Effector CD8-positive, alpha-beta T cell (primary cell): ENCODE measurements around the gene SLC66A2.

ENCODE experiments used
- DNase-seq: peaks from one replicate; lab custom pipeline; 2025; lab: John Stamatoyannopoulos, UW

SLC66A2 gene

DNA sequence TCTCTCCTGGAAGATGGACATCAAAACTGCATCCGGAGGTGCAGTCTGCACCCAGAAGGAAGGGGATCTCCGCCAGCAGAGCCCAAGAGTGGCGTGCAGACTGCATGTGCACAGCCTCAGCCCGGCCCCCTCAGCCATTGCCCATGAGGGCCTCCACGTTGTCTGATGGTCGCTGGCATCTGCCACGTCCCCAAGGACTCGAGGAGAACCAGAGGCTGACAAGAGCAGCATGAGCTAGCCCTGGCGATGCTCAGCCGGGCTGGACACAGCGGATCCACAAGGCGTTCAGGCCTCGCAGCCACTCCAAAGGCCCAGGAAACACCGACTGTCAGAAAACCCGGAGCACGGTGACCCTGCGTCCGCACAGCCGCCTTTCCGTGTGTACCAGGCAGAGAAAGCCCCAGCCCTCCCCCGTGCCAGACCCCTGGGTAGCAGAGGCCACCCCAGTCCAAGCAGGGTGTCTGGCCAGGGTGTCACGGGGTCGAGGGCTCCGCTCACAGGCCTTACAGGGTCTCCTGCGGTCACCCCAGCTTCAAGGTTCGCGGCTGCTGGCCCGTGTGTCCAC is 48.3 kb downstream of the SLC66A2 start:
- DNase-seq = no peak

DNA sequence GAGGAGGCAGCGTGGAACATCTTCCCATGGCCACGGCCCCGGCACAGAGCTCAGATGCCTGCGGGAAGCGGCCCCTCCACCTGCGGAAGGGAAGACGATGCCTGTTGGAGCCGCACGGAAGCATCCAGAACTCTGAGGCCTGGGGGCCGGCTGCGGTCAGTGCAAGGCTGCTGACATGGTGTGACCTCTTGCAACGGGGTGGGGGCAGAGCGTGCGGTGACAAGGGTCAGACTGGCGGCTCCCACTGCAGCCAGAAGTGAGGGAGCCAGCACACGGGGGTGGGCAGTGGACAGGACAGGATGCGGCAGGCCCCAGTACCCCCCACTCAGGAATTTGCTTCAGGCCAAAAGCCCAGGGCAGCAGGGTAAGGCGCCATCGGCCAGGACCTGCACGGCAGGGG is 48.8 kb downstream of the SLC66A2 start:
- DNase-seq = no peak

DNA sequence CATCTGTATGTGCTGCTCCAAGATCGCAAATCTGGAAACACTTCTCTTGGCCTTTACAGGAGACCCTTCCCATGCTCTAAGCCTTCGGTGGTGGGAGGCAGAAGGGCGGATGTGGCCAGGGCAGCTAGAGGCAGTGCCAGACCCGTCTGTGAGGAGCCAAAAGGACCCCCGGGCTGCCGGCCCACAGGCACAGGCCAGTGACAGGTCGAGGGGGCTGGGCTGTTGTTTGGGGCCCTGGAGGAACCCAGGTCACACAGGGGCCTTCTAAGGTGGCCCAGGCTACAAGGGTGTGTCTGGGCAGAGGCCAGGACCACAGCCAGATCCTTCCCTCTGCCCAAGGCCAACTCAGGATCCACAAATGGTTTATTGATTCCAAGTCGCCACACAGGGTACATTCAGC is 49.4 kb downstream of the SLC66A2 start:
- DNase-seq = no peak

DNA sequence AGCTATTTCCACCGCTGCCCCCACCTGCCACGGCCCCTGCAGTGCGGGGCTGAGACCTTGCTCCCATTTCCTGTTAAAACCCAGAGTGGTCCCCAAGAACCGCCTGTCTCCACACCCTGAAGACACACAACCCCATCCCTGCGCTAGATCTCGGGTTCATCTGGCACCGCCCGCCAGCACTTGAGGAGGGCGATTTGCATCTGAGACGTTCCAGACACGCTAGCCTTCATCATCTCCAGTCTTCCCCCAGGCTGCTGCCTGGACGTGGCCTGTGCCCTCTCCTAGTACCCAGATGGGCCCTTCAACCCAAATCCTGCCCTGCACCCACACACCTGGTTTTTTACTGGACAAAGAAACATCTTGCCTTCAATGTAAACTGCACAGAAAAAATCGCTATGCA is 49.8 kb downstream of the SLC66A2 start:
- DNase-seq = no peak

DNA sequence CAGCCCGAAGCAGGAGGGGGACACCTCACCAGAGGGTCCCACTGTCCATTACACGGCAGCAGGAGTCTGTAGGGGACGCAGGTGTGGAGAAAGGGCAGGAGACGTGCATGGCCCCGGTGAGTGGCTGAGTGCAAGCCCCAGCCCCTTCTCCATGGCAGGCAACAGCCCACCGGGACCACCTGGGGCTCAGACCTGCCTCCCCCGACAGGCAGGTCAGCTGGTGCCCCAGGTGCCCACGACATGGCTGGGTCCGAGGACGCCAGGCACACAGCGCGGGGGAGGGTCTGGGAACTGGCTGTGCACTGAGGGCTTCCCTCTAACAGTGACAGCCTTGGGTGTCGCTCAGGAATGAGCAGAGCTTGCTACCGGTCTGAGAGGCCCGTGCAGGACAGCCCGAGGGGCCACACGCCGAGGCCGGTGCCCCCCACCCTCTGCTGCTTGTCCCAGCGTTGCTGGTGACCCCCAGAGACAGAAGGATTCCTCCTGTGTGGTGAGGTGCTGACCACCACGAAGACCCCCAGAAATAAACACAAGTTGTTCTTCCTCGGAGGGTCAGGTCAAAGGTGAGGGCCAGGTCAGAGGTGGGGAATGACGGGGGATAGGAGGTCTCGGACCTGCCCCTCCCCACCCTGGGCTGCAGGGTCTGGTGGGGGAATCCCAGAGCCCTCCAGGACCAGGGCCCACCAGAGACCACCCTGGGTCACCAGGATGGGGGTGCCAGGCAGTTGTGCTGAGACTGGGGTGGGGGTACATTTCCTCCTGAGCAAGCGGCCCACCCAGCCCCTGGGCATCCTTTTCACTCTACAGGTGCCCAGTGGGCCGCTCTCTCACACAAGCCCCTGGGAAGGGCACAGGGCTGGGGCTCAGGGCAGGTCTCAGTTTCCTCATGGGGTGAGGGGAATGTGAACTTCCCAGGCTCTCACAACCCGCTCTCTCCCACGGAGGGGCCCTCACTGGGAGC is 50.6 kb downstream of the SLC66A2 start:
- DNase-seq = no peak

DNA sequence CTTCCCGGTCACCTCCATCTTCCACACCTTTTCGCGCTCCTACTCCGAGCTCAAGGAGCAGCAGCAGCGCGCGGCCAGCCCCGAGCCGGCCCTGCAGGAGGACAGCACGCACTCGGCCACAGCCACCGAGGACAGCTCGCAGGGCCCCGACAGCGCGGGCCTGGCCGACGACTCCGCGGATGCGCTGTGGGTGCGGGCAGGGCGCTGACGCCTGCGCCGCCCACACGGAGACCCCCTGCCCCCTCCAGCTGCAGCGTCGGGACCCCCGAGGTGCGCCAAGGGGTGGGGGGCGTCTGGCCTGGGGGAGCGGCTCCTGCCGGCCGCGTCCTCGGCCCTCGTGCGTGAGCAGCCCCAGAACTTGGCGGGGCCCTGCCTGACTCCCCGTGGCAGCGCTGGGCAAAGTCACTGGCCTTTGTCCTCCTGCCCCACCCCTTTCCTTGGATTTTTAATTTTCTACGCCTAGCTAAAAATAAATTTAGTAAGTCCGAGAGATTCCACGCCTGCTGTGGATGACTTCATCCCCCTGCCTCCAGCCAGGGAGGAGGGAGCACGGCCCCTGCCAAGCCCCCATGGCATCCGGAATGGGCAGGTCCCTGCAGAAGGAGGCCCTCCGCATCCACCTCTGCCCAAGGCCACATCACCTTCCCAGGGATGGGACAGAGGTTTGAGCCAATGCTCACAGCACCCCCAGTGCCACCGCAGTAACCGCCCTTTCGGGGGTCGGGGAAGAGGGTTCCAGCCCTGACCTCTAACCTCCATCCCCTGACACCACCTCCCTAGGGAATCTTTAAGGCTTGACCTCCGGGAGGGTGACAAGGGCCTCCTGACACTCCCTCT is 51.6 kb downstream of the SLC66A2 start:
- no peak for DNase-seq

DNA sequence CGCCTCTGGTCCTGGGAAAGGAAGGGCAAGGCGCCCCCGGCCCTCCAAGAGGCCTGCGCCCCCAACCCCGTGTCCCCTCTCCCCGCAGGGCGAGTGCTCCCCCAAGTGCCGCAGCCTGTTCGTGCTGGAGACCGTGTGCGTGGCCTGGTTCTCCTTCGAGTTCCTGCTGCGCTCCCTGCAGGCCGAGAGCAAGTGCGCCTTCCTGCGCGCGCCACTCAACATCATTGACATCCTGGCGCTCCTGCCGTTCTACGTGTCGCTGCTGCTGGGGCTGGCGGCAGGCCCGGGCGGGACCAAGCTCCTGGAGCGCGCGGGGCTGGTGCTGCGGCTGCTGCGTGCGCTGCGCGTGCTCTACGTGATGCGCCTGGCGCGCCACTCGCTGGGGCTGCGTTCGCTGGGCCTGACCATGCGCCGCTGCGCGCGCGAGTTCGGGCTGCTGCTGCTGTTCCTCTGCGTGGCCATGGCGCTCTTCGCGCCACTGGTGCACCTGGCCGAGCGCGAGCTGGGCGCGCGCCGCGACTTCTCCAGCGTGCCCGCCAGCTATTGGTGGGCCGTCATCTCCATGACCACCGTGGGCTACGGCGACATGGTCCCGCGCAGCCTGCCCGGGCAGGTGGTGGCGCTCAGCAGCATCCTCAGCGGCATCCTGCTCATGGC is 52.4 kb downstream of the SLC66A2 start:
- no peak for DNase-seq

DNA sequence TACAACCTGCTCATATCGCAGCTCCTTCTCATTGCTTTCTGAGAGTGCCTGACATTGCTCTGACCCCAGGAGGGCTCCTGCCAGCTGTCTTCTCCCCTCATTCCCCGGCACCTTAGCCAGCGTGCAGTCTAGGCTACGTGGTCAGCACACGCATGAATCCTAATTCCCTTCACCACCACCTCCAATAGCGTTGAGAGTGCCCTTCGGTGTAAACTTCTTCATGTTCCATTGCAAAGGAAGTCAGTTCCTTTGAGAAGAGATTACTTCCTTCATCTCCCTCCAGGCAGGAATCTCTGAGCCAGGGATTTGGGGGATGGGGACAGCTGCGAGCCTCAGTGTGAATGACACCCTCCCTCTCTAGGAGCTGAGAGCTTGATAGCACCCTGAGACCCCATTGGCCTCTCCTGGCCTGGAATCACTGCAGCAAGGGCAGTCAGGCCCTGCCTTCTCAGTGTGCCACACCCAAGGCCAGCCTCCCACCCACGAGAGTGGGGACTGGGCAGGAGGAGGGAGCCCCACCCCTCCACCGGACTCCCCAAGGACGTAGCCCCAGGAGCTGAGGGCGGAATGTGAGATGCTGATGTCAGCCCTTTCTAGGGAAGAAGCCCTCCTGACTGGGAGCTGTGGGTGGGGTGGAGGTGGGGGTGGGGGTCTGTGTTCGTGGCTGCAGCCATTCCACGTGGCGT is 53.4 kb downstream of the SLC66A2 start:
- DNase-seq = no peak

DNA sequence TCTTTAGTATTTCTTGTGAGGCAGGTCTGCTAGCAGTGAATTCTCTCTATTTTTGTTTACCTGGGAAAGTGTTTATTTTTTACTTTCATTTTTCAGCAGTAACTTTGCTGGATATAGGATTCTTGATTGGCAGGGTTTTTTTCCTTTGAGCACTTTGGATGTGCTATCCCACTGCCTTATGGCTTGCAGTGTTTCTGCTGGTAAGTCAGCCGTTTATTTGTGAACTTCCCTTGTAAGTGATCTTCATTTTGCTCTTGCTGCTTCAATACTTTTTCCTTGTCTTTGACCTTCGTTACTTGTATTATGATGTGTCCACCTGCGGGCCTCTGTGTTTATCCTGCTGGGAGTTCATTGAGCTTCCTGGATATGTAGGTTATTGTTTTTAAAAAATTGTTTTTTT is 54.7 kb downstream of the SLC66A2 start:
- DNase-seq = no peak

DNA sequence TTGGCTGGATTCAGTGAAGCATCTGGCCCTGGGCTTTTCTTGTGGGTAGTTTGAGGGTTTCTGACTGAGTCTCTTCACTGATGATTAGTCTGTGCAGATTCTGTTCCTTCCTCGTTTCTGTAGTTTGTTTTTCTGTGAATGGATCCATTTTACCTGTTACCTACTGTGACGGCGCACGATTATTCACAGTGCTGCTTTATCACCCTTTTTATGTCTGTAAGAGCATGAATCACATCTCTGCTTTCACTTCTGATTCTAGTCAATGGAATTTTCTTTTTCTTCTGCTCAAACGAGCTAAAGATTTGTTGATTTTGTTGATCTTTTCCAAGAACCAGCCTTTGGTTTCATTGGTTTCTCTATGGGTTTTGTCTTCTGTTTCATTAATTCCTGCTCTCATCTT is 60.8 kb downstream of the SLC66A2 start:
- no peak for DNase-seq

DNA sequence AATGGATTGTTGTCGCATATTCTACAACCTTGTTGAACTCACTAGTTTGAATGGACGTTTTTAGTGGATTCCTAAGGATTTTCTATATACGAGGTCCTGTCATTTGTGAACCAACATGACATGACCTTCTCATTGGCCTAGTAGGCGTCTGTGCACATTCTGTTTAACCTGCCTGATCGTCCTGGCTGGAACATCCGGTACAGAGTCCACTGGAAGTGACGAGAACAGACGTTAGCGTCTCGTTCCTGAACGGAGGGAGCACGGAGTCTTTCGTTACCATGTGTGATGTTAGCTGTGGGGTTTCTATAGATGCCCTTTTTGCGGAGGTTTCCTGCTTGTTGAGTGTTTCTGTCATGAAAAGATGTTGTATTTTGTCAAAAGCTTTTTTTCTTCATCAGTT is 61.9 kb downstream of the SLC66A2 start:
- DNase-seq = no peak

DNA sequence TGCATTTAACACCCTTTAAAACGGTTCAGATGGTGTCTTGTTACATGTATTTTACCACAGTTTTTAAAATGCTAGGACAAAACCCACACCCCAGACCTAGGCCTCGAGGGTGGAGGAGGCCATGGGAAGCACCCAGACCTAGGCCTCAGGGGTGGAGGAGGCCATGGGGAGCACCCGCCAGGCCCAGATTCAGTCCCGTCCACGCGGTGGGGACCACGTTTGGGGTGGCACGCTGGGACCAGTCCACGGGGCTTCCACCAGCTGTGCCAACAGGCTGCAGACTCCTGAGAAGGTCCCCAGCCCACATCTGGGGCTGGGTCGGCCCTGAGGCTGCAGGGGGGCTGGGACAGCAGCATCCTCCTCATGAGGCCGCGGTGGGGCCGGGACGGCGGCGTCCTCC is 63.4 kb downstream of the SLC66A2 start:
- no peak for DNase-seq

DNA sequence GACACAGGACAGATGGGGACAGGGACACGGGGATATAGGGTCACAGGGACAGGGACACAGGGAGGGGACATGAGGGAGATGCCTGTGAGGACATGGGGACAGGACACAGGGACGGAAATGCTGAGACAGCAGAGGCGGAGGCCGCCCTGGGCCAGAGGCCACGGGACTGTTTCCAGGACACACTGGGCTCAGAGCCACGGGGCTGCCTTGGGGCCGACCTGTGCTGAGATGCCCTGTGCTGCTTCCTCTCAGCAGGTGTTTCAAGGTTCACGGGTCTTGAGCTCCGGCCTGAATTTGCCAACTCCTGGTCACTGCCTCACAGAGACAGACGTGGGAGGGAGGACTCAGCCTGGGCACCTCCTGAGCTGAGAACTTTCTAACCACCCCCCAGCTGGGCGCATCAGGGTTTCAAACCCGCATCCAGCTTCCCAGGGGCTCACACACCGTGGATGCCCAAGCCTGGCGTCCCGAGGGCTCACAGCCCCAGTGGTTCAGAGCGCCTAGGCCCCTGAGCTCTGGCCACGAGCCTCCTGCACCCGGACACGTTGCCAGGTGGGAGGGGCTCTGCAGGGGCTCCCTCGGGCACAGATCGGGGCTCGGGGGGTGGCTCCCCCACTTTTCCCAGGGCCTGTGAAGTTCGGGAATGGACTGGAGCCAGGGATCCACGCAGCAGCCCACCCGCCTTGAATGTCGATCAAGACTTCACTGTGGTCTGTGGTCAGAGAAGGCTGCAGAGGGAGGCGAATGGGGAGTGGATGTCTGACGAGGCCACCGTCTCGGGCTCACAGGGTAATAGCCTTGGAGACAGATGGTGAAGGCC is 64.1 kb downstream of the SLC66A2 start:
- DNase-seq = no peak

DNA sequence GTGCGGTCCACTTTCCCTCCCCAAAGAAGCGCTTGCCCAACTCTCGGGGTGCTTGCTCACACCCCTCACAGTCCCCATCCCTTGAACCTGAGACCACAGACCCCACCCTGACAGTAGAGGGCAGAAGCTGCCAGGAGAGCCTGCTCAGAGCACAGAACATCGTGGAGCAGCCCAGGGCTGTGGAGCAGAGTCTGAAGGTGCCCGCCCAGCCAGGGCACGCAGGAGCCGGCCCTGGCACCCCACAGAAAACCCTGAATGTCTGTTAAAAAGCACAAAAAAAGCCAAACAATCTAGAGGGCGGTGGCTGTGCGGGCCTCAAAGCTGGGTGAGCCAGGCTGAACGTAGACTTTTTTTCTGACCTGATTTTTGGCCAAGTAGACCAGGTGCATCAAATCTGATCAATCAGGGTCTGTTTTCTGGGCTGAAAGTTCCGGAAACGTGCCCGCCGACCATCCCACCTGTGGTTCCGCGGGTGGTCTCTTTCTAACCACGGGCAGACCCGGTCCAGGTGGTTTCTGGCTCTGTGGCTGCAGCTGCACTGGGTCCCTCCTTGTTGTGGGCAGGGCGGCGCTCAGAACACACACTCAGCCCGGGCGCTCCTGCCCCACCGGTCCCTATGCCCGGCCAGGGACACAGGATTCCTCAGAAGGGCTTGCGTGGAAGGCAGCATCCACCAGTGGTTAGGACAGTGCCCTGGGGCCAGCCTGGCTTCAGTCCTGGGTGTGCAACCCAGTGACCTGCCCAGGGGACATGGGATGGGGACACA is 66.3 kb downstream of the SLC66A2 start:
- no peak for DNase-seq

DNA sequence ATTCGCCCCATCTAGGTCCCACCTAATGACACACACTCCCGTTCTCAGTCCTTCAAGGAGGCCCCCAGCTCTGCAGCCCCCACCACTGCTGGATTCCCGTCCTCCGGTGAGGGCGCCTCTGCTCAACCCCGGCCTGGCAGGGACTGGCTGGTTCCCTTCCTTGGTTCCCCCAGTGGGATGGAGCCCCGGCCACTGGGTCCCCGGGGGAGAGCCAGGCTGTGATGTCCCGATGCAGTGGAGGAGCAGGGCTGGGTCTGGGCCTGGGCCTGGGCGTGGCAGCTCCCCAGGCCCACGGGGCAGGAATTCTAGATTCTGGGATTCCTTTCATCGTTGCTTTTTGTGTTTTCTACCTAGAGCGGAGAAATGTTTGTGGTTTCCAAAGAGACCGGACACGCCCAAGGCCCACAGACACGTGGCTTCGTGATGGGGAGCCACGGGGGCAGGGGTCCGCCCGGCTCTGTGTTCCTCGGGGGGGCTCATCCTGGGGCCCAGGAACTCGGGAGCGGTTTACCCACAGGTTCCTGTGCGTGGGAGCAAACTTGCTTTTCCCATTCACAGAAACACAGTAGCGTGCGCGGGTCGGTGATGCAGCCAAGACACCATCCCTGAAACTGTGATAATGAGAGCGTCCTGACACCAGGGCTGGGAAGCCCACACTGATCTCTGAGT is 67.0 kb downstream of the SLC66A2 start:
- DNase-seq = no peak

DNA sequence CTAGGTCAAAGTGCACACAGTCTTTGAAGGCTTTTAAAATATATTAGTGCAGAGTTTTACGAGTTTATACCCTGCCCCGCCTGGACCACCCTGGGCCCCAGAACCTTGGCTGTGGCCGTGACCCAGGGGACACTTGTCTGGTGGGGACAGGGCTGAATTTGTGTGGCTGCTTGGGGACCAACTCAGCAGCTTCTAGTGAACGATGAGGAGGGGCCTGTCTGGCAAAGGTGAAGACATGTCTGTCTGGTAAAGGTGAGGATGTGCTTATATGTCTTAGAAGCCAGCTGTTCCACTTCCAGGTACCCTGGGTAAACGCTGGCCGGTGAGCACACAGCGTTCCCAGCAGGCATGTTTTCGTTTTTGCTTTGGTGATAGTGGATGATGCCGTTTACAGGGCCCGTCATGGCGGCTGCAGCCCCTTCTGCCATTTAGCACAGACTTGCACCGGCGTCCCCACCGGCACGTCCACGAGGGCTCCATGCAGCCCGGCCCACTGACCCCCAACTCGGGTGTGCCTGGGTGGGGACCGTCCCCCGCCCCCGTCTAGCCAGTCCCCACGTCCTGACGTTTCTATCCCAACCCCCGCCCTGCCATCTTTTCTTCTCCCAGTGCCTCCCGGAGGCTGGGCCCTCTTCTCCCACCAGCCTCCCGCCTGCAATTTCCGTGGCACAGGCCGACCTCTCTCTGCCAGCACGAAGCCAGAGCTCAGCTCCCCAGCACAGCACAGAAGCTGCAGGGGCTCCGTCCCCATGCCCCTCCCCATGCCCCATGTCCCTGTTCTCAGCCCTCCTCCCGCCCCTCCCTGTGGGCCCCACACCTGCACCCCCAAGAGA is 67.8 kb downstream of the SLC66A2 start:
- no peak for DNase-seq

DNA sequence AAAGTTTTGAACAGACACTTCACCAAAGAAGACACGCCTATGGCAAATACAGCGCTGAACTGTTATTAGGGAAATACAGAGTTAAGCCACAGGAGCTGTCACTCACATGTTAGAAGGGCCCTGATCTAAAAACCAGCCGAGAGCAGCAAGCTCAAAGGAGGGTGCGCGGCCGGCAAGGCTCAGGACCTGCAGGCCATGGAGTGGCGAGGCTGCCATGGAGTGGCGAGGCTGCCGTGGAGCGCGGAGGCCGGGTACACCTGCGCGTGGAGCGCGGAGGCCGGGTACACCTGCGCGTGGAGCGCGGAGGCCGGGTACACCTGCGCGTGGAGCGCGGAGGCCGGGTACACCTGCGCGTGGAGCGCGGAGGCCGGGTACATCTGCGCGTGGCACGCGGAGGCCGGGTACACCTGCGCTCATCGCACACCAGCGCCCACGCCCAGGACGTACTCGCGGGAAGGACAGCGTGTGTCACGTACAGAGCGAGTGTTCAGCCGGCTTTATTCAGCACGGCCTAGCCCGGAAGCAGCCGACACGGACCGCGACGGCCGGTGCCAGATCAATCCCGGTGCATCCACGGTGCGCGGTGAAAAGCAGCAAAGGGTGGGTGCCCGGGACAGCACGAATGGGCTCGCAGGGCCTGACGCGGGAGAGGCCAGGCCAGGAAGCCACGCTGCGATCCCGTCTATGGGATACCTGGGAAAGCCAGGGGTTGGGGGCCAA is 68.8 kb downstream of the SLC66A2 start:
- DNase-seq = no peak

DNA sequence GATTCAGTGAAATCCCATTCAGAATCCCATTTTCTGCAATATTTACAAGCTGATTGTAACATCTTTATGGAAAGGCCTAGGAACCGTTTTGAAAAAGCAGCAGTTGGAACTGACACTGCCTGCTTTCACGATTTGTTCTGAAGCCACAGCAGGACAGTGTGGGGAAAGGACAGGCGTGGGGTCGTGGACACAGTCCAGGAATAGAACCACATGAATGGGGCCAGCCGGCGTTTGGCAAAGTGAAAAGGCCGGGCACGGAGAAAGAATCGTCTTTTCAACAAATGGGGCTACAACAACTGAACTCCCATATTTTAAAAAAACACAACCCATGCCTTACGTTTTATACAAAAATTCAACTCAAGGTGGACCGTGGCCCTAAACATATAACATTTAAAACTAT is 69.8 kb downstream of the SLC66A2 start:
- no peak for DNase-seq
